ENCODE data around the gene APBB3. TPM values are rescaled to one million over a fixed set of nuclear protein-coding genes. Genes with fewer than 3 reads are reported as not detected.

APBB3 gene
- total RNA-seq, 2 donors from 2014 or later, result 36.4 to 41.4 TPM

DNA sequence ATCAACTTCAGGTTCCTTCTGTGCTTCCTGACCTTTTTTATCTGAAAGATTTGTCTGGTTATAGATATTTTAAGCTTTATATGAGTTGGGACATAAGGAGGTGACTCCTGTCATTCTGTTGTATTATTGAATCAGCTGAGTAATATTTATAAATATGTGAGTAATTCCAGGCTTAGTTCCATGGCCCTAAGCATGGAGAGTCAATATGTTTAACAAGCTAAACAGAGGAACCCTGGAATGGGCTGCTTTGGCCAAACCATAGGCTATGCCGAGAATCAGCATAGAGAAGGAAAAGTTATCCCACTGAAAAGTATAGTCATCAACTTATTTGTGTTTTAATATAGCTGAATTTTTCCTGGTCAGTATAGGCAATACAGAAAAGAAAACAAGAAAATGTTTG lies 24.2 kb downstream of the APBB3 start:
- Mint-ChIP-seq H3K36me3 (ENCODE audit: low read depth) (peaks cover 74% of the 10 kb centered on the region), H3K4me1 (no peaks in the 10 kb centered on the region), H3K27me3 (ENCODE audit: insufficient read depth) (no peaks in the 10 kb centered on the region), H3K27ac (no peak overlapping the region), H3K4me3 (no peak overlapping the region), H3K9me3 (no peaks in the 10 kb centered on the region)
- Histone ChIP-seq H3K36me3 (ENCODE audit: control insufficient read depth, insufficient read depth, low read length) (peaks cover 91% of the 10 kb centered on the region), H3K27me3 (ENCODE audit: control insufficient read depth, insufficient read depth, low read length, poor library complexity, severe bottlenecking) (no peaks in the 10 kb centered on the region), H3K27ac (ENCODE audit: low read depth, low read length) (no peak overlapping the region), H3K9me3 (ENCODE audit: control insufficient read depth, low read length) (no peaks in the 10 kb centered on the region), H3K9ac (ENCODE audit: extremely low read depth, low read length, poor library complexity, severe bottlenecking) (no peak overlapping the region), H3K4me1 (ENCODE audit: control insufficient read depth, insufficient read depth, low read length) (no peaks in the 10 kb centered on the region), H3K4me3 (ENCODE audit: low read length) (no peak overlapping the region)
- TF ChIP-seq, protein P1, sequence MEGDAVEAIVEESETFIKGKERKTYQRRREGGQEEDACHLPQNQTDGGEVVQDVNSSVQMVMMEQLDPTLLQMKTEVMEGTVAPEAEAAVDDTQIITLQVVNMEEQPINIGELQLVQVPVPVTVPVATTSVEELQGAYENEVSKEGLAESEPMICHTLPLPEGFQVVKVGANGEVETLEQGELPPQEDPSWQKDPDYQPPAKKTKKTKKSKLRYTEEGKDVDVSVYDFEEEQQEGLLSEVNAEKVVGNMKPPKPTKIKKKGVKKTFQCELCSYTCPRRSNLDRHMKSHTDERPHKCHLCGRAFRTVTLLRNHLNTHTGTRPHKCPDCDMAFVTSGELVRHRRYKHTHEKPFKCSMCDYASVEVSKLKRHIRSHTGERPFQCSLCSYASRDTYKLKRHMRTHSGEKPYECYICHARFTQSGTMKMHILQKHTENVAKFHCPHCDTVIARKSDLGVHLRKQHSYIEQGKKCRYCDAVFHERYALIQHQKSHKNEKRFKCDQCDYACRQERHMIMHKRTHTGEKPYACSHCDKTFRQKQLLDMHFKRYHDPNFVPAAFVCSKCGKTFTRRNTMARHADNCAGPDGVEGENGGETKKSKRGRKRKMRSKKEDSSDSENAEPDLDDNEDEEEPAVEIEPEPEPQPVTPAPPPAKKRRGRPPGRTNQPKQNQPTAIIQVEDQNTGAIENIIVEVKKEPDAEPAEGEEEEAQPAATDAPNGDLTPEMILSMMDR (conservative IDR thresholded peaks at IDR 0.05), result no peak
- DNase-seq, result no peak
- 90% methylated on average over 1 of the region's 1 CpG; no CpG with 5 or more reads in 1 of the 2 experiments for WGBS, 2 experiments (ENCODE audit: insufficient coverage in 1 of 2, insufficient read length in 1 of 2)

- Mint-ChIP-seq H3K9me3 (no peaks in the 10 kb centered on the region), H3K4me1 (no peaks in the 10 kb centered on the region), H3K27ac (no peak overlapping the region), H3K27me3 (ENCODE audit: insufficient read depth) (no peaks in the 10 kb centered on the region), H3K36me3 (ENCODE audit: low read depth) (peaks cover 52% of the 10 kb centered on the region), H3K4me3 (no peak overlapping the region)
- TF ChIP-seq, protein P1 (conservative IDR thresholded peaks at IDR 0.05), result no peak
- Histone ChIP-seq H3K27ac (ENCODE audit: low read depth, low read length) (no peak overlapping the region), H3K4me1 (ENCODE audit: control insufficient read depth, insufficient read depth, low read length) (no peaks in the 10 kb centered on the region), H3K9ac (ENCODE audit: extremely low read depth, low read length, poor library complexity, severe bottlenecking) (no peak overlapping the region), H3K27me3 (ENCODE audit: control insufficient read depth, insufficient read depth, low read length, poor library complexity, severe bottlenecking) (no peaks in the 10 kb centered on the region), H3K4me3 (ENCODE audit: low read length) (no peak overlapping the region), H3K9me3 (ENCODE audit: control insufficient read depth, low read length) (no peaks in the 10 kb centered on the region), H3K36me3 (ENCODE audit: control insufficient read depth, insufficient read depth, low read length) (peaks cover 57% of the 10 kb centered on the region)
- 91 to 100% methylated on average over 1 of the region's 2 CpGs for WGBS, 2 experiments (ENCODE audit: insufficient coverage in 1 of 2, insufficient read length in 1 of 2)
- DNase-seq, result no peak
Measured at GRCh38 chr5:140524003-140524402, 40.4 kb downstream of the APBB3 start.

- no peak overlapping the region for H3K4me3 Mint-ChIP-seq
- Histone ChIP-seq H3K9ac (ENCODE audit: extremely low read depth, low read length, poor library complexity, severe bottlenecking) (no peak overlapping the region), H3K27ac (ENCODE audit: low read depth, low read length) (no peak overlapping the region), H3K36me3 (ENCODE audit: control insufficient read depth, insufficient read depth, low read length) (peaks cover 61% of the 10 kb centered on the region), H3K4me3 (ENCODE audit: low read length) (no peak overlapping the region), H3K4me1 (ENCODE audit: control insufficient read depth, insufficient read depth, low read length) (no peaks in the 10 kb centered on the region), H3K9me3 (ENCODE audit: control insufficient read depth, low read length) (peaks cover 6% of the 10 kb centered on the region), H3K27me3 (ENCODE audit: control insufficient read depth, insufficient read depth, low read length, poor library complexity, severe bottlenecking) (no peaks in the 10 kb centered on the region)
- H3K4me1 Mint-ChIP-seq, result no peaks in the 10 kb centered on the region
- no peak for DNase-seq
- H3K9me3 Mint-ChIP-seq, result no peaks in the 10 kb centered on the region
- no peak overlapping the region for H3K27ac Mint-ChIP-seq
- H3K27me3 Mint-ChIP-seq (ENCODE audit: insufficient read depth), result no peaks in the 10 kb centered on the region
- H3K36me3 Mint-ChIP-seq (ENCODE audit: low read depth), result peaks cover 64% of the 10 kb centered on the region
- TF ChIP-seq, protein P1 (conservative IDR thresholded peaks at IDR 0.05), result no peak
- WGBS, 2 experiments (ENCODE audit: insufficient coverage in 1 of 2, insufficient read length in 1 of 2), result 94 to 97% methylated on average over 2 of the region's 2 CpGs
Measured at GRCh38 chr5:140513124-140513523, 51.3 kb downstream of the APBB3 start.
